ENCODE measurements around the gene SREBF1. TPM values are rescaled to one million over a fixed set of nuclear protein-coding genes. Genes with fewer than 3 reads are reported as not detected.

The SREBF1 gene
- total RNA-seq, 1 donor from 2014 or later: 83.0 TPM

GRCh38 chr17:17784657-17785267 lies 52.0 kb downstream of the SREBF1 start:
- TF ChIP-seq CTCF (IDR thresholded peaks at IDR 0.05; ENCODE audit: insufficient read depth, low read length, poor library complexity, severe bottlenecking): peak; percentile 19
- no peaks in the 10 kb centered on the region for H3K36me3 ChIP-seq (ENCODE audit: control insufficient read depth, insufficient read depth, low read length)
- no peak for DNase-seq (ENCODE audit: low read depth)
- H3K4me3 ChIP-seq (ENCODE audit: low read depth, low read length): no peak overlapping the region
- H3K27me3 ChIP-seq (ENCODE audit: control insufficient read depth, insufficient read depth, low read length): no peaks in the 10 kb centered on the region

GRCh38 chr17:17783825-17784656 lies 52.7 kb downstream of the SREBF1 start:
- no peaks in the 10 kb centered on the region for H3K27me3 ChIP-seq (ENCODE audit: control insufficient read depth, insufficient read depth, low read length)
- DNase-seq (ENCODE audit: low read depth): no peak
- H3K36me3 ChIP-seq (ENCODE audit: control insufficient read depth, insufficient read depth, low read length): no peaks in the 10 kb centered on the region
- TF ChIP-seq CTCF (IDR thresholded peaks at IDR 0.05; ENCODE audit: insufficient read depth, low read length, poor library complexity, severe bottlenecking): no peak
- H3K4me3 ChIP-seq (ENCODE audit: low read depth, low read length): no peak overlapping the region

- Histone ChIP-seq H3K36me3 (ENCODE audit: control insufficient read depth, insufficient read depth, low read length) (no peaks in the 10 kb centered on the region), H3K4me3 (ENCODE audit: low read depth, low read length) (peak overlapping the region; percentile 35), H3K27me3 (ENCODE audit: control insufficient read depth, insufficient read depth, low read length) (no peaks in the 10 kb centered on the region)
- no peak for TF ChIP-seq CTCF (IDR thresholded peaks at IDR 0.05; ENCODE audit: insufficient read depth, low read length, poor library complexity, severe bottlenecking)
- no peak for DNase-seq (ENCODE audit: low read depth)
Measured at GRCh38 chr17:17783116-17783824, 53.5 kb downstream of the SREBF1 start.

- no peak for TF ChIP-seq CTCF (IDR thresholded peaks at IDR 0.05; ENCODE audit: insufficient read depth, low read length, poor library complexity, severe bottlenecking)
- H3K4me3 ChIP-seq (ENCODE audit: low read depth, low read length): peak overlapping the region; percentile 35
- no peak for DNase-seq (ENCODE audit: low read depth)
- H3K27me3 ChIP-seq (ENCODE audit: control insufficient read depth, insufficient read depth, low read length): no peaks in the 10 kb centered on the region
- no peaks in the 10 kb centered on the region for H3K36me3 ChIP-seq (ENCODE audit: control insufficient read depth, insufficient read depth, low read length)
Measured at GRCh38 chr17:17782523-17783115, 54.2 kb downstream of the SREBF1 start.

GRCh38 chr17:17781591-17782496 lies 54.9 kb downstream of the SREBF1 start:
- H3K27me3 ChIP-seq (ENCODE audit: control insufficient read depth, insufficient read depth, low read length): no peaks in the 10 kb centered on the region
- no peak for TF ChIP-seq CTCF (IDR thresholded peaks at IDR 0.05; ENCODE audit: insufficient read depth, low read length, poor library complexity, severe bottlenecking)
- H3K36me3 ChIP-seq (ENCODE audit: control insufficient read depth, insufficient read depth, low read length): no peaks in the 10 kb centered on the region
- no peak for DNase-seq (ENCODE audit: low read depth)
- peak overlapping the region; percentile 24 for H3K4me3 ChIP-seq (ENCODE audit: low read depth, low read length)
